Thymus (tissue), 11 donors: ENCODE measurements around the gene KCNMA1. TPM values are rescaled to one million over a fixed set of nuclear protein-coding genes. Genes with fewer than 3 reads are reported as not detected.
A peak's percentile ranks its signal among the peaks of the same experiment; 100 is the strongest.

Source experiments
- DNase-seq, 9 donors: peaks; one replicate each; pipeline ENCODE4 v3.0.0-alpha.2; 2013; ENCODE audit warnings: low spot score in 9 of 9, low read depth in 6 of 9, missing footprints in 1 of 9
- H3K27ac ChIP-seq, 2 donors: one replicate each; pipeline ENCODE4 v1.5.1; 2013; ENCODE audit warnings: control low read depth in 1 of 2, low read depth in 1 of 2, low read length in 1 of 2, mild to moderate bottlenecking in 1 of 2, moderate library complexity in 1 of 2
- H3K27me3 ChIP-seq, 2 donors: one replicate each; pipeline ENCODE4 v1.5.1; 2013; ENCODE audit warnings: low read length in 1 of 2; ENCODE audit not compliant: control insufficient read depth in 2 of 2, insufficient read depth in 1 of 2
- H3K36me3 ChIP-seq, 2 donors: one replicate each; pipeline ENCODE4 v1.5.1; 2013; ENCODE audit warnings: low read length in 1 of 2, mild to moderate bottlenecking in 1 of 2, moderate library complexity in 1 of 2; ENCODE audit not compliant: control insufficient read depth in 2 of 2, insufficient read depth in 2 of 2
- H3K4me1 ChIP-seq, 2 donors: one replicate each; pipeline ENCODE4 v1.5.1; 2013; ENCODE audit warnings: low read length in 2 of 2; ENCODE audit not compliant: control insufficient read depth in 2 of 2, insufficient read depth in 2 of 2
- H3K4me3 ChIP-seq, 2 donors: one replicate each; pipeline ENCODE4 v1.5.1; 2013; ENCODE audit warnings: low read length in 2 of 2, control low read depth in 1 of 2, mild to moderate bottlenecking in 1 of 2
- H3K9me3 ChIP-seq, 2 donors: one replicate each; pipeline ENCODE4 v1.5.1; 2013; ENCODE audit warnings: low read length in 1 of 2, mild to moderate bottlenecking in 1 of 2; ENCODE audit not compliant: control insufficient read depth in 2 of 2, insufficient read depth in 1 of 2
- WGBS: extraction: QIAGEN DNeasy Blood & Tissue Kit; methylation state at CpG from one replicate; pipeline ENCODE4 v1.1.7; 2013; 5-methylcytosine and 5-hydroxymethylcytosine counted together
- polyA plus RNA-seq: library from polyadenylated mRNA; stranded (reverse); fragments of 200-250 nt; gene quantifications from one replicate; pipeline ENCODE4 v1.2.3, GENCODE V29; 2013
- total RNA-seq: library from RNA; stranded (reverse); fragments of 120-200 nt; gene quantifications from one replicate; pipeline ENCODE4 v1.2.4, GENCODE V29; 2013
- donor health status: healthy.

KCNMA1 gene
- total and polyA plus RNA-seq, 2 donors, result 1.9 to 12.9 TPM

DNA sequence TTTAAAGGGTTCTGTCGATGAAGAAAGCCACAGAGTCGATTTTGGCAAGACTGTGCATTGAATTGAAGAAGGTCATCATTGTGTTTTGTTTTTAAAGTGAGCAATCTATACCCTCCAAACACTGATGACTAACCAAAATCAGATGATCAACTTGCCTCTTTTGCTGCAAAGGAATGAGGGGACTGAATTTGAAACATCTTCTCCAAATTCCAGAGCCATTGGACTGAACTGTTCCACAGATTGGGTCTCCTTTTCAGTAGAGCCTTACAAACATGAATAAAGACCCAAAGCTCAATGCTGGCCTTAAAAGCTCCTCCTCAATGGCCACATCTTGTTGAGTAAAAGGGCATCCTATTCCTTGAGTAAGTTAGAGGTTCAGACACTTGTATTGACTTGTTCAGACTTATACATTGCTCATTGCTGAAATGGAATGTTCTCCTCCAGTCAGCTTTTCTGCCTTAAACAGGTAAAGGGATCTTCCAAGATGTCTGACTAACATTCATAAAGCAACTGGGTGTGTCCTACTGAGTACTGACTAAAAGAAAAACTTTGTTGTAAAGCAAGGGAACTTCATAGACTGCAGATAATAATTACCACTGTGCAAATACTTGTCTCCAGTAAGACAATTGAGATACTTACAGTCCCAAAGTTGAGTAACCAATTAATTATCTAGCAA, 630.6 kb downstream of the KCNMA1 start:
- H3K9me3 ChIP-seq, result no peaks in the 10 kb centered on the region
- no peak overlapping the region for H3K27ac ChIP-seq
- no peaks in the 10 kb centered on the region for H3K27me3 ChIP-seq
- no peaks in the 10 kb centered on the region for H3K4me1 ChIP-seq
- DNase-seq, result no peak
- no peaks in the 10 kb centered on the region for H3K36me3 ChIP-seq
- 90% methylated on average over 2 of the region's 2 CpGs for WGBS
- no peak overlapping the region for H3K4me3 ChIP-seq

- H3K27me3 ChIP-seq, result no peaks in the 10 kb centered on the region
- H3K27ac ChIP-seq, result no peak overlapping the region
- no peak overlapping the region for H3K4me3 ChIP-seq
- DNase-seq, result no peak
- no peaks in the 10 kb centered on the region for H3K4me1 ChIP-seq
- no peaks in the 10 kb centered on the region for H3K36me3 ChIP-seq
- no peaks in the 10 kb centered on the region for H3K9me3 ChIP-seq
These were observed 631.7 kb downstream of the KCNMA1 start for GRCh38 chr10:77005871-77006270.

GRCh38 chr10:77004917-77005564, 632.6 kb downstream of the KCNMA1 start:
- H3K9me3 ChIP-seq, result no peaks in the 10 kb centered on the region
- no peaks in the 10 kb centered on the region for H3K4me1 ChIP-seq
- 72% methylated on average over 3 of the region's 3 CpGs for WGBS
- no peaks in the 10 kb centered on the region for H3K36me3 ChIP-seq
- no peak overlapping the region for H3K27ac ChIP-seq
- no peak overlapping the region for H3K4me3 ChIP-seq
- peak in 5 of 9 donors; percentile 5 to 41 (median 18) for DNase-seq
- no peaks in the 10 kb centered on the region for H3K27me3 ChIP-seq

GRCh38 chr10:77002872-77003271, 634.7 kb downstream of the KCNMA1 start:
- no peak overlapping the region for H3K4me3 ChIP-seq
- no peaks in the 10 kb centered on the region for H3K4me1 ChIP-seq
- no peaks in the 10 kb centered on the region for H3K36me3 ChIP-seq
- no peak overlapping the region for H3K27ac ChIP-seq
- no peak for DNase-seq
- H3K9me3 ChIP-seq, result no peaks in the 10 kb centered on the region
- WGBS, result 13% methylated on average over 2 of the region's 2 CpGs
- no peaks in the 10 kb centered on the region for H3K27me3 ChIP-seq

DNA sequence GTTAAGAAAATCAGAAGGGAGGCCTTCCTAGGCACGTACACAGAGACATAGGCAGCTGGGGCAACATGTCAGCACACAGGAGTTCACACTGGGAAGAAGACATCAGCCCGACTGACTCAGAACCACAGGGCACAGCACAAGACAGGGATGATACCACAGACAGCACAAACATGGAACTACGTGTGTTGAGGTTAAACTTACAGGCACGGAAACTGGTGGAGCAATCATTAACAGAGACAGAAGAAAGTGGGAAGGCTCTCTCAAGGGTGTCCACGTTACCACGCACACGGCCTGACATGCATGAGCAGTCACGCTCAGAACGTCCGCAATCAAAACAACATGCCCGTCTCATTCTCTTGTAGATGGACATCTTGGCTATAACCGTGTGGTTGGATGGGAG, 636.4 kb downstream of the KCNMA1 start:
- H3K4me1 ChIP-seq, result no peaks in the 10 kb centered on the region
- no peak overlapping the region for H3K27ac ChIP-seq
- no peaks in the 10 kb centered on the region for H3K27me3 ChIP-seq
- 95% methylated on average over 12 of the region's 12 CpGs for WGBS
- H3K4me3 ChIP-seq, result no peak overlapping the region
- no peaks in the 10 kb centered on the region for H3K9me3 ChIP-seq
- no peak for DNase-seq
- no peaks in the 10 kb centered on the region for H3K36me3 ChIP-seq

GRCh38 chr10:76998451-76998850, 639.2 kb downstream of the KCNMA1 start:
- Histone ChIP-seq H3K27me3 (no peaks in the 10 kb centered on the region), H3K36me3 (no peaks in the 10 kb centered on the region), H3K9me3 (no peaks in the 10 kb centered on the region), H3K27ac (no peak overlapping the region), H3K4me1 (no peaks in the 10 kb centered on the region), H3K4me3 (no peak overlapping the region)
- no peak for DNase-seq
- WGBS, result 94% methylated on average over 2 of the region's 2 CpGs

GRCh38 chr10:76997631-76998030, 640.0 kb downstream of the KCNMA1 start:
- Histone ChIP-seq H3K9me3 (no peaks in the 10 kb centered on the region), H3K36me3 (no peaks in the 10 kb centered on the region), H3K27me3 (no peaks in the 10 kb centered on the region), H3K27ac (no peak overlapping the region), H3K4me1 (no peaks in the 10 kb centered on the region), H3K4me3 (no peak overlapping the region)
- DNase-seq, result no peak
- WGBS, result 89% methylated on average over 3 of the region's 3 CpGs

GRCh38 chr10:76995023-76995422, 642.6 kb downstream of the KCNMA1 start:
- DNase-seq, result no peak
- Histone ChIP-seq H3K27ac (no peak overlapping the region), H3K4me3 (no peak overlapping the region), H3K27me3 (no peaks in the 10 kb centered on the region), H3K4me1 (no peaks in the 10 kb centered on the region), H3K36me3 (no peaks in the 10 kb centered on the region), H3K9me3 (no peaks in the 10 kb centered on the region)
- WGBS, result 95% methylated on average over 11 of the region's 11 CpGs

DNA sequence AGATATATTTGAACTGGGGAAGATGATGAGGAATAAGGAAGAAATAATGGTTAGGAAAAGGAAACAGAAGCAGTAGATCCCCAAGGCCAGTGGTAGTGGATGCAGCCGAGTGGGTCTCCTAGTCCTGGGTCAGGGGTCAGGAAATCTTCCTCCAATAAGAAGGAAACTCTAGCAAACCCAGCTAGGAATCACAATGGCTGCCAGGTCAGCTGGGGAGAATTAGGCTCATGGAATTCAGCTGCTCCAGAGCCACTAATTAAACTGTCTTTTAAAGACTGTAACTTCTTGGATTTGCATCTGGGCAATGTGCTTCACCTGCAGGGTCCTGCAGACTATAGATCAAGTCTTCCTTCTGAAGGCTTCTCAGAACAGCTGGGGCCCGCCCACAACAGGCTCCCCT, 644.4 kb downstream of the KCNMA1 start:
- no peaks in the 10 kb centered on the region for H3K4me1 ChIP-seq
- no peaks in the 10 kb centered on the region for H3K9me3 ChIP-seq
- H3K27ac ChIP-seq, result no peak overlapping the region
- H3K4me3 ChIP-seq, result no peak overlapping the region
- H3K27me3 ChIP-seq, result no peaks in the 10 kb centered on the region
- H3K36me3 ChIP-seq, result no peaks in the 10 kb centered on the region
- DNase-seq, result no peak
- 92% methylated on average over 2 of the region's 2 CpGs for WGBS
